ENCODE results near the gene PAPSS1. TPM values are rescaled to one million over a fixed set of nuclear protein-coding genes. Genes with fewer than 3 reads are reported as not detected.

The PAPSS1 gene
- total RNA-seq, result 50.5 and 56.4 TPM in 2 replicates

DNA sequence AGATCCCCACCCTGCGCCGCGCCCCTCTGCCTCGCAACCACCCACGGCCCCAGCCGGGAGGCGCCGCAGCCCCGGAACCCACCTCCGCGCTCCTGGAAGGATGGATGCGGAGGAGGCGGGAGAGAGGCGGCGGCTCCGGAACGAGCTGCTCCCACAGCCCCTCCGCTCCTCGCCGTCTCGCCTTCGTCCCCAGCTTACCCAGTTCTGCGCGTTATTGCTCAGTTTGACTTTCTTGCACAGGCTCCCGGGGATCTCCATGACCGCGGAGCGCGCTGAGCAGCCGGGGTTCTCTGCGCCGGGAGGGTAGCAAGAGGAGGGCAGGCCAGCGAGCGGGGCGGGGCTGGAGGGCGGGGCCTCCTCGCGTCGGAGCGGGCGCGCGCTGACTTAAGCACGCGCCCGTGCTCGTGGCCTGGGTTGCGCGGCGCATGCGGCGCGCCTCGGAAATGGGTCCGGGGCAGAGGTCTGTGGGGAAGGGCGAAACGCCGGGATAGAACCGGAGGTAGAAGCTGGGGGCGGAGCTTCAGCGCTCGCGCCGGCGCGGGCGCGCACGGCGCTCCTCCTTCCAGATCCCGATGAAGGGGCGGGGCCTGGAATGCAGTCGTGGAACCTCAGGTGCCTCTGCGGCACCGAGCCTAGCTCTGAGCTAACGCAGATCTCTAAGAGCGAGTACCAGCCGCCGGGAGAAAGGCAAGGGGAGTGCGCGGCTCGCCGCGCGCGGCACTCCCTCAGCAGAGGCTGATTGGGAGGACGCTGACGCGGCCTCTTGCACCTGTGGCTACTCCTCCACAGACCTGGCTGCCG is at the start of gene PAPSS1:
Gene PAPSS1, minus strand, starts transcription at position 313 of the 801 bp plus-strand sequence. Its CDS starts 55 bp downstream, at position 258.

Other genes with a start within 250 kb of the PAPSS1 start
- gene SGMS2, start 104.7 kb upstream of the PAPSS1 start, total RNA-seq, result 39.8 and 100 TPM in 2 replicates
- gene CYP2U1, start 211.3 kb upstream of the PAPSS1 start, total RNA-seq, result 4.6 and 6.4 TPM in 2 replicates

Data from myometrial cell (primary cell).